GM23338 (cell line): ENCODE measurements around the gene MYO9A.

ENCODE experiments used
- CREB1 ChIP-seq: fragments of 250-450 bp; sonication (Bioruptor Pico); IDR thresholded peaks from 2 replicates; pipeline ENCODE4 v1.5.0; 2020; ENCODE audit warnings: low read depth, mild to moderate bottlenecking, moderate library complexity
- CTCF ChIP-seq, 2 experiments: fragments of 200-600 bp in 1 of 2; sonication (generic) in 1 of 2; conservative IDR thresholded peaks; 2 replicates each; pipeline versions ENCODE4 v1.5.1 to v1.6.1; 2016 to 2017; ENCODE audit warnings: antibody characterized with exemption in 2 of 2, low read depth in 2 of 2, mild to moderate bottlenecking in 2 of 2, moderate library complexity in 1 of 2
- ETS1 ChIP-seq: IDR thresholded peaks from 2 replicates; pipeline ENCODE4 v1.6.1; 2016; ENCODE audit warnings: antibody characterized with exemption
- EZH2 ChIP-seq: fragments of 200-600 bp; sonication (generic); IDR thresholded peaks from one replicate; pipeline ENCODE4 v1.8.0; 2017; ENCODE audit warnings: antibody characterized with exemption, mild to moderate bottlenecking, low read depth; ENCODE audit not compliant: unreplicated experiment
- EZH2phosphoT487 ChIP-seq: fragments of 200-600 bp; sonication (generic); IDR thresholded peaks from one replicate; pipeline ENCODE4 v1.8.1; 2018; ENCODE audit warnings: antibody characterized with exemption; ENCODE audit not compliant: unreplicated experiment
- JUNB ChIP-seq: IDR thresholded peaks from one replicate; pipeline ENCODE4 v1.6.1; 2016; ENCODE audit warnings: antibody characterized with exemption; ENCODE audit not compliant: unreplicated experiment
- POLR2AphosphoS5 ChIP-seq: IDR thresholded peaks from 2 replicates; pipeline ENCODE4 v1.6.1; 2016; ENCODE audit warnings: antibody characterized with exemption, low read depth
- STAT1 ChIP-seq: IDR thresholded peaks from one replicate; pipeline ENCODE4 v1.6.1; 2016; ENCODE audit warnings: antibody characterized with exemption; ENCODE audit not compliant: unreplicated experiment
- ZNF331 ChIP-seq: fragments of 250-450 bp; sonication (Bioruptor Pico); IDR thresholded peaks from 2 replicates; pipeline ENCODE4 v1.5.0; 2020; ENCODE audit warnings: low read depth, mild to moderate bottlenecking, moderate library complexity
- TF ChIP-seq, protein P1 (sequence below): IDR thresholded peaks from one replicate; pipeline ENCODE4 v1.6.1; 2018; ENCODE audit warnings: antibody characterized with exemption; ENCODE audit not compliant: unreplicated experiment

- TF ChIP-seq POLR2AphosphoS5, result no peak
- TF ChIP-seq CTCF (conservative IDR thresholded peaks at IDR 0.05; ENCODE audit: low read depth in 2 of 2), result no peak
- no peak for TF ChIP-seq EZH2
- TF ChIP-seq EZH2phosphoT487, result no peak
- TF ChIP-seq, protein P1, sequence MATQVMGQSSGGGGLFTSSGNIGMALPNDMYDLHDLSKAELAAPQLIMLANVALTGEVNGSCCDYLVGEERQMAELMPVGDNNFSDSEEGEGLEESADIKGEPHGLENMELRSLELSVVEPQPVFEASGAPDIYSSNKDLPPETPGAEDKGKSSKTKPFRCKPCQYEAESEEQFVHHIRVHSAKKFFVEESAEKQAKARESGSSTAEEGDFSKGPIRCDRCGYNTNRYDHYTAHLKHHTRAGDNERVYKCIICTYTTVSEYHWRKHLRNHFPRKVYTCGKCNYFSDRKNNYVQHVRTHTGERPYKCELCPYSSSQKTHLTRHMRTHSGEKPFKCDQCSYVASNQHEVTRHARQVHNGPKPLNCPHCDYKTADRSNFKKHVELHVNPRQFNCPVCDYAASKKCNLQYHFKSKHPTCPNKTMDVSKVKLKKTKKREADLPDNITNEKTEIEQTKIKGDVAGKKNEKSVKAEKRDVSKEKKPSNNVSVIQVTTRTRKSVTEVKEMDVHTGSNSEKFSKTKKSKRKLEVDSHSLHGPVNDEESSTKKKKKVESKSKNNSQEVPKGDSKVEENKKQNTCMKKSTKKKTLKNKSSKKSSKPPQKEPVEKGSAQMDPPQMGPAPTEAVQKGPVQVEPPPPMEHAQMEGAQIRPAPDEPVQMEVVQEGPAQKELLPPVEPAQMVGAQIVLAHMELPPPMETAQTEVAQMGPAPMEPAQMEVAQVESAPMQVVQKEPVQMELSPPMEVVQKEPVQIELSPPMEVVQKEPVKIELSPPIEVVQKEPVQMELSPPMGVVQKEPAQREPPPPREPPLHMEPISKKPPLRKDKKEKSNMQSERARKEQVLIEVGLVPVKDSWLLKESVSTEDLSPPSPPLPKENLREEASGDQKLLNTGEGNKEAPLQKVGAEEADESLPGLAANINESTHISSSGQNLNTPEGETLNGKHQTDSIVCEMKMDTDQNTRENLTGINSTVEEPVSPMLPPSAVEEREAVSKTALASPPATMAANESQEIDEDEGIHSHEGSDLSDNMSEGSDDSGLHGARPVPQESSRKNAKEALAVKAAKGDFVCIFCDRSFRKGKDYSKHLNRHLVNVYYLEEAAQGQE, result no peak
- TF ChIP-seq CREB1 (CRISPR knock-in tag), result no peak
- no peak for TF ChIP-seq ZNF331 (CRISPR knock-in tag)
- no peak for TF ChIP-seq STAT1
- no peak for TF ChIP-seq JUNB
- no peak for TF ChIP-seq ETS1
Observed at GRCh38 chr15:72092691-72093090, 25.3 kb downstream of the MYO9A start.
